HG03469 (cell line): ENCODE results near the gene CHD5.

Source experiments
- ATAC-seq: cut with Tn5 transposase; IDR thresholded peaks from one replicate; pipeline ENCODE4 v1.9.1; 2021; ENCODE audit warnings: mild to moderate bottlenecking, moderate library complexity, moderate number of reproducible peaks; ENCODE audit not compliant: unreplicated experiment

CHD5 gene

GRCh38 chr1:6202256-6202655, 22.1 kb upstream of the CHD5 start:
- ATAC-seq = no peak

DNA sequence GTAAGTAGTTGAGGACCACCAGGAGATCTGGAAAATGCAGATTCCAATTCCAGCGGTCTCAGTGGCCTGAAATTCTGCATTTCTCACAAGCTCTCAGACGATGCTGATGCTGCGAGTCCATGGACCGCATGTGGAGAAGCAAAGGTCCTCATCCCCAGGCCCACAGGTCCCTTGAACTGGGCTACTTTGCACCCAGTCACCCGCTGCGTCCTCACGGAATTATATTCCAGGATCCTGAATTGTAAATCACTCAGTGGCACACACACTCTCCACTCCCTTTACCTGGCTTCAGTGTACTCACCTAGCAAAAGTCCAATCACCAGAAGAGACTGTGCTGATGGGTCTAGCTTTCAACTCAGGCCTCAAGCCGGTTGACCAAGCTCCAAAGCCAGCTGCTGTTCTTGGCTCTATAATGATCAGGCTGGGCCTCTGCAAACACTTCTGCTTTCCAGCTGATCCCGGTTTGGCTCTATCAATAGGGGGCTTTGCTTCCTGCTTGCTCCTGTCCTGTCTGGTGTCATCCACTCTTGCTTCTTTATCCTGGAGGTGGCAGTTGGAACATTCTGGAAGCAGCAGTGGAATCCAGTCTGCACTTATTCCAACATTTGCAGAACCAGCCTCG, 20.2 kb upstream of the CHD5 start:
- ATAC-seq = no peak

- peak; percentile 93 for ATAC-seq
These were observed 19.4 kb upstream of the CHD5 start, which contains the start of gene RPL22 for GRCh38 chr1:6199298-6200187. Gene RPL22 (minus strand): TSS chr1:6199595. CDS start chr1:6199573, 22 bp downstream.

DNA sequence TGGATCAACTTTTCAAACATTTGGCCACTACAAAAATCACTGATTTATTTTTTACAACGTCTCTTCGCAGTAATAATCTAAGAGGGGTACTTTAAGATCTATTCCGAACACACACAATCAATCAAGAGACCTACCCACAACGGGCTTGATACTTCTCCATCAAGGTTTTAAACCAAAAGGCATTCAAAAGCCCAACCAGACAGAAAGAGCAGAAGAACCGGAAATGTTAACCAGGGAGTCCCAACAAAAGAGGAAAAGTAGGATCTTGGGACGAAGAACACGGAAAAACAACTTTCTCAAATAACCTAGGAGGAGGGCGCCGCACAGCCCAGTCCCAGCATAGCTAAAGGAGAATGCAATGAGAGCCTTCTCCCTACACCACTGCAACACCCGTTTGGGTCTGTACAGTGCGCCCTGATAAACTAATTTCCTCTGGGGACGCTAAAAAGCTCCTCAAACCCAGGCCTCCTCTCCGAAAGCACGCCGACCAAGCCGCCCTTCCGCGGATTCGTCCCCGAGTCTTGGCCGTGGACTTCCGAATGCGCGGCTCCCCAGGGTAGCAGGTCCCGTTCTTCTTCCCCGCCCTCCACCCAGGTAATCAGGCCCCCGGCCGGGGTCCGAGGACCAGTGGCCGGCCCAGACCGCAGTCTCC, 18.7 kb upstream of the CHD5 start:
- no peak for ATAC-seq

DNA sequence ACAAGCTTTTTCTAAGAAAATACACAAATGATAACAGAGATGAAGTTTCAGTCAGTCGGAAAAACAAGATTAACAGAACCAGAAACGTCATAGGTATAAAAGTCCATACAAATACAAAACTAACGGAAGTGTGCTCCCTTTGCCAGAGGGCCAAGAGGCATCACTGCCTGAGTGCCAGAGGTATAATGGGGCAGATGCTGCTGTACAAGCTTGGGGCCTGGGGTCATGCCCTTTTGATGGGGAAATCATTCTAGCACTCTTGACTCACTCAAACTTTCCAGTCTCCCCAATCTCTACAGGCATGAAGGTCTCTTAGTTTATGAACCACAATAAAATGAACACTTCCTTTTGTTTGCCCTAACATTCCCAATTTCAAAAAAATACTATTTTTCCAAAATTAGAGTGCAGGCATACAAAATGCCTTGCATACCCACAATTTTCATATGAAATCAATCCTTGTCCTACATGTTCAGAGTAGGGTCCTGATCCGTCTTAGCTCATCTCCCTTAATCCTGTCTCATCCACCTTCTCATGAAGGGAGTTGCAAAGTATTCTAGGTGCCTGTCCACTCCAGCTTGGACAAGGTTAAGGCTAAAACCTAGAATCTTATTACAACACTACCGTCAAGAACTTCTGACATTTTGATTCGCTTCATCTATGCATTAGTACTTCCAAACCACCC, 17.8 kb upstream of the CHD5 start:
- ATAC-seq = no peak

- no peak for ATAC-seq
These were observed 11.8 kb upstream of the CHD5 start for GRCh38 chr1:6191968-6192367.

GRCh38 chr1:6188466-6188865, 8.3 kb upstream of the CHD5 start:
- ATAC-seq = no peak

DNA sequence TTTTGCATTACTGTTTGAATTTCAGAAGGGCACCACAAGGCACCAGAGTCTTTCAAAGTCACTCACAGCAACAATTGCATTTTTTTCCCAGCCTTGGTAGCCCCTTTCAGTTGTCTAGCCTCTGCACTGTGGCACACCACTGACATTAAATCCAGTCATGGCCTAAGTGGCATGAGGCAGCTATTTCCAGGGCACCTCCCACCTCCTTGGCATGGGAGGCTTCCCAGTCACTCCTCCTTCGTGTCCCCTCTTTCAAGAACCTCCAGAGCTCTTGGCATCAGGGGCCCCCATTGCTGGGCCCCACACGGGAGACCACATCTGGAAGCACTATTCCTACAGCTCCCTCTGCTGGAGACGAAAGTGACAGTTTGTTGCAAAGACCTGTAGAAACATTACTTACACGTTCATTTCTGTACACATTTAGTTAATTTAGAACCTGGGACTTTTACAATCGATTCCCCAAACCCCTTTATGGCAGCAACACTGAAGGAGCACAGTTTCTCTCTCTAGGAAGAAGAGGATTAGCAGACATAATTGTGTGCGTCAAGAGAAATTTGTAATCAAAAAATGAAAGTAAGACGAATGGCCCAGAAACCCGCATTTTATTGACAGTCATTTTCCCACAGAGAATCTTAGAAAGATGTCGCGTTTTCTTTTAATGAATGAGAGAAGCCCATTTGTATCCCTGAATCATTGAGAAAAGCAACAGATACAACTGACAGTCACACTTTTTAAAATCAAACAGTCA, 5.7 kb upstream of the CHD5 start:
- no peak for ATAC-seq

DNA sequence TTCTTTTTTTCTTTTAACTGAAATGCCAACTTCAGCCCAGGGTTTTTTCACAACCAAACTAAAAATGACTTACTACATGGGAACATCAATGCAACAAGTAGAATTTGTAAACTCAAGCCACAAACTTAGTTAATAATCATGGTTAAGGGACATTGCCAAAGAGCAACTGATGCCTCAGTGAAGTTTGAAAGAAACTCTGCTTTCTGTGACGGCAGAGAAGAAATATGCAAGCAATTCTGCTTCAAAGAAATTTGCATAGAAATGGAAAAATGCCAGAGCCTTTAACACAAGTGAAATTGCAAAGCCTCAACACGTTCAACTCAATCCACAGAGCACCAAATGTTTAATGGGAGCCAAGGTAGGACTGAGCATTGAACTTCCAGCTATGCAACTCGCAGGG, 5.0 kb upstream of the CHD5 start:
- no peak for ATAC-seq

GRCh38 chr1:6184083-6184783, 4.1 kb upstream of the CHD5 start:
- no peak for ATAC-seq

- ATAC-seq = no peak
These were observed 3.4 kb upstream of the CHD5 start for GRCh38 chr1:6183520-6183989.

DNA sequence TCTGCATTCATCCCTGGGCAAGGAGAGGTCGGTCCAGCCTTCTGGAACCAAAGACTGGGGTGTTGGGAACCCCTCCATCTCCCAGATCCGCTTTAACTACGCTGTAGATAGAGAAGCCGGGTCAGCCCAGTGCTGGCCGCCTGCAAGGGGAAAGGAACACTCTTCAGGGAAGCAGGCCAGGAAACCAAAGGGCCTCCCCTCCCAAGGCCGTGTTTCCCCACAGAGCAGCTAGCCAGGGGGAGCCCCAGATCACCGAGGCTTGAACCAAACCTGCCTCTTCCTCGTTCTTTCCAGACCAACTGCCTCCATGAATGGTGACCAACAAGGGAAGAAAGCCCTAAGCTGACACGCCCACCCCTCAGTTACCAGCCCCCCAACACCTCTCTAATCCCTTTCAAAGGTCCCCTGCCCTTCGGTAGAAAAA, 1.2 kb upstream of the CHD5 start:
- no peak for ATAC-seq

GRCh38 chr1:6180707-6181311, 688 bp upstream of the CHD5 start:
- ATAC-seq = no peak

GRCh38 chr1:6179564-6180175, 451 bp downstream of the CHD5 start:
- no peak for ATAC-seq

DNA sequence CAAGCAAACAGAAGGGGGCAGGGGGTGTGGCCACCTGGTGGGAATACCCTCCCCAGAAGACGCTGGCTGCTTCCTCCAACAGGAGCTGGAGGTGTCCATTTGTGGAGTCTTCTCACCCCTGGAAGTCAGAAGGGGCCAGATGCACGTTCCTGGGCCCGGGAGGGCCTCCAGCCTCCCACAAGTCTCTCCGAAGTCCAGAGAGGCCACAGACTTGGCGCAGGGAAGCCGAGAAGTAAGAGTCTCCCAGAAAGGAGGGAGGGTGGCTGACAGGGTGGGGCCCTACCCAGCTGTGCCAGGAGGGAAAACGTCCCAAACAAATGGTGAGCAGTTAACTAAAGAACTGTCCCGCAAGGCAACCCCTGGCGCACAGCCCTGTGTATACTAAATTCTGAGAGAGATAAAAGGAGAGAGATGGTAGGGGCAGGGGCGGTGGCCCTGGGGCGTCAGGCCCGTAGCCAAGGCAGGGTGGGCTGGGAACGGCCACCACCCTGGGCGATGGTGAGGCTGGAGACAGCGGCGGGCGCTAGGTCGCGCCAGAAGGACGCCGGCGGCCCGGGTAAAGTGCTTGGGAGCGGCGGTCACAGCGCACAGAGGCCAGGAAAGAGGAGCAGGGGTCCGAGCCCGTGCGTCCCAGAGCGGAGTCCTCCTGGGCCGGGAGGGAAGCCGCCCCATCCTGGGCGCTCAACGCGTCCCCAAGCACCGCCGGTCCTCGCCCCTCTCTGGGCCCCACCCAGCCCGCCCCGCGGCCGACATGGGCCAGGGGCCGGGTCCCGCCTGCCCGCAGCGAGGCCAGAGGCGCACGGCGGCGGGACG, 1.2 kb downstream of the CHD5 start:
- ATAC-seq = no peak

DNA sequence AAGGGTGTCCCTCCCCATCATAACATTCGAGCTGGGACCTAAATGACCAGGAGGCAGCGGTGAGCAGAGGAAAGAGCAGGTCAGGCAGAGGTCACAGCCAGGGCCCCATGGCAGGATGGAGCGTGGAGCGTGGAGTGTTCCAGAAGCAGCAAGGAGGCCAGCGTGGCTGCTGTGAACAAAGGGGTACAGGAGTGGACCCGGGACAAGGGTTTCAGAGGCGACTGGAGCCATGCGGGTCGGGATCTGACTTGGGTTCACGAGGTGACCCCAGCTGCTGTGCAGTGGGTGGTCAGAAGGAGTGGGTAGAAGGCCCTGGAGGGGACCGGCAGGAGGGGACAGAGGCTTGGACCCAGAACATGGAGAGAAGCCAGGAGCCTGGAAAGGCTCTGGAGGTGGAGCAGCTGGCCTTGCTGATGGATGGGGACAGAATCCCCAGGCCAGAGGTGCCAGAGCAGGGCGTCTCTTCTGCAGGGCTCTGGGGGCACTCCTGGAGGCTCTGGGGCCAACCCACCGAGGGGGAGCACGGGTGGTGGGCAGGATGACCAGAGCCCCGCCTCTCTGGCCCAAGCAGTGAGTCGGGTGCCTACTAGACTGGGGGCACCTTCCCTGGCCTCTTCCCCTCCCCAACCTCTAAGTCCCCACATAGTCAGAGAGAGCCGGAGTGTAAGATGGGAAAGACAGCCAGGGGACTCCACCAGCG, 2.3 kb downstream of the CHD5 start:
- ATAC-seq = no peak

GRCh38 chr1:6176779-6177178, 3.3 kb downstream of the CHD5 start:
- no peak for ATAC-seq
